Ascending aorta (tissue), 2 donors: Measurements from ENCODE around the gene SORCS2. TPM values are rescaled to one million over a fixed set of nuclear protein-coding genes. Genes with fewer than 3 reads are reported as not detected.

Experiments used
- DNase-seq, 2 donors: peaks; one replicate each; pipeline ENCODE4 v3.0.0-alpha.2; 2019; ENCODE audit warnings: low spot score in 2 of 2
- H3K27ac ChIP-seq, 2 donors: fragments of 200-600 bp; sonication (generic); one replicate each; pipeline ENCODE4 v1.5.1; 2016 to 2017; ENCODE audit warnings: mild to moderate bottlenecking in 1 of 2
- H3K27me3 ChIP-seq: fragments of 200-600 bp; sonication (generic); one replicate; pipeline ENCODE4 v1.5.1; 2017
- H3K36me3 ChIP-seq, 2 donors: fragments of 200-600 bp; sonication (generic); one replicate each; pipeline ENCODE4 v1.5.1; 2016
- H3K4me1 ChIP-seq, 2 donors: fragments of 200-600 bp; sonication (generic); one replicate each; pipeline ENCODE4 v1.5.1; 2016 to 2017; ENCODE audit warnings: mild to moderate bottlenecking in 1 of 2
- H3K4me3 ChIP-seq, 2 donors: fragments of 200-600 bp; sonication (generic); one replicate each; pipeline ENCODE4 v1.5.1; 2016 to 2017; ENCODE audit warnings: mild to moderate bottlenecking in 1 of 2
- H3K9me3 ChIP-seq, 2 donors: fragments of 200-600 bp; sonication (generic); one replicate each; pipeline ENCODE4 v1.5.1; 2016
- CTCF ChIP-seq, 3 experiments: fragments of 200-600 bp in 2 of 3; fragments of 450-650 bp in 1 of 3; sonication (generic) in 2 of 3; IDR thresholded peaks; one replicate each; pipeline ENCODE4 v1.5.1; 2016 to 2019; ENCODE audit warnings: antibody characterized with exemption in 3 of 3, mild to moderate bottlenecking in 1 of 3, moderate library complexity in 1 of 3
- intact Hi-C: fragments of 100-400 bp; cut with DNase I; formaldehyde crosslinking; loops from one replicate; pipeline ENCODE4 v1.15.1; 2023
- total RNA-seq: library from RNA; depleted of rRNA; stranded (reverse); fragments of >200 nt; gene quantifications from one replicate; pipeline ENCODE4 v1.1.0, GENCODE V29; 2016

The SORCS2 gene
- total RNA-seq, 1 donor from 2014 or later = 0.32 TPM

- H3K36me3 ChIP-seq = no peaks in the 10 kb centered on the region
- DNase-seq = no peak
- no peaks in the 10 kb centered on the region for H3K4me1 ChIP-seq
- no peaks in the 10 kb centered on the region for H3K27me3 ChIP-seq
- intact Hi-C loops = no loop called here
- H3K4me3 ChIP-seq = no peak overlapping the region
- H3K9me3 ChIP-seq = no peaks in the 10 kb centered on the region
- H3K27ac ChIP-seq = no peak overlapping the region
- TF ChIP-seq CTCF (IDR thresholded peaks at IDR 0.05) = no peak
Observed at GRCh38 chr4:7167706-7168105, 24.6 kb upstream of the SORCS2 start.

GRCh38 chr4:7168106-7168505 lies 24.2 kb upstream of the SORCS2 start:
- no peaks in the 10 kb centered on the region for H3K9me3 ChIP-seq
- H3K4me3 ChIP-seq = no peak overlapping the region
- intact Hi-C loops = no loop called here
- H3K27ac ChIP-seq = no peak overlapping the region
- TF ChIP-seq CTCF (IDR thresholded peaks at IDR 0.05) = no peak
- no peaks in the 10 kb centered on the region for H3K4me1 ChIP-seq
- H3K27me3 ChIP-seq = no peaks in the 10 kb centered on the region
- no peaks in the 10 kb centered on the region for H3K36me3 ChIP-seq
- no peak for DNase-seq

- Histone ChIP-seq H3K4me1 (no peaks in the 10 kb centered on the region), H3K36me3 (no peaks in the 10 kb centered on the region), H3K4me3 (no peak overlapping the region), H3K9me3 (no peaks in the 10 kb centered on the region), H3K27ac (no peak overlapping the region), H3K27me3 (no peaks in the 10 kb centered on the region)
- TF ChIP-seq CTCF (IDR thresholded peaks at IDR 0.05) = no peak
- intact Hi-C loops = no loop called here
- DNase-seq = peak in 1 of 2 donors; percentile 27
Observed at GRCh38 chr4:7169134-7169533, 23.2 kb upstream of the SORCS2 start.

DNA sequence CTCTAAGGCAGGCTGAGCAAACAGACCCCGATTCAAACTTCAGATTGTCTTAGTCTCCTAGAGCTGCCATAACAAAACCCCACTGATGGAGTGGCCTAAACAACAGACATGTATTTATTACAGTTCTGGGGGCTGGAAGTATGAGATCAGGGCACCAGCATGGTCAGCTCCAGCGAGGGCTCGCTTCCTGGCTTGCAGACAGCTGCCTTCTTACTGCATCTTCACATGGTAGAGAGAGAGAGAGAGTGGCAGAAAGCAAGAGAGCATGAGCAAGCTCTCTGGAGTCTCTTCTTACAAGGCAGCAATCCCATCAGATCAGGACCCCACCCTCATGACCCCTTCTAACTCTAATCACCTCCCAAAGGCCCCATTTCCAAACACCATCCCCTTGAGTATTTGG lies 22.3 kb upstream of the SORCS2 start:
- no peak for TF ChIP-seq CTCF (IDR thresholded peaks at IDR 0.05)
- DNase-seq = no peak
- intact Hi-C loops = no loop called here

GRCh38 chr4:7171191-7171900 lies 21.0 kb upstream of the SORCS2 start:
- Histone ChIP-seq H3K27ac (no peak overlapping the region), H3K27me3 (no peaks in the 10 kb centered on the region), H3K36me3 (no peaks in the 10 kb centered on the region), H3K9me3 (no peaks in the 10 kb centered on the region), H3K4me1 (no peaks in the 10 kb centered on the region), H3K4me3 (no peak overlapping the region)
- TF ChIP-seq CTCF (IDR thresholded peaks at IDR 0.05) = no peak
- DNase-seq = no peak
- intact Hi-C loops = no loop called here

More for the DNA sequence above, 22.3 kb upstream of the SORCS2 start:
- Histone ChIP-seq H3K9me3 (no peaks in the 10 kb centered on the region), H3K27ac (no peak overlapping the region), H3K4me1 (no peaks in the 10 kb centered on the region), H3K36me3 (no peaks in the 10 kb centered on the region), H3K27me3 (no peaks in the 10 kb centered on the region), H3K4me3 (no peak overlapping the region)

DNA sequence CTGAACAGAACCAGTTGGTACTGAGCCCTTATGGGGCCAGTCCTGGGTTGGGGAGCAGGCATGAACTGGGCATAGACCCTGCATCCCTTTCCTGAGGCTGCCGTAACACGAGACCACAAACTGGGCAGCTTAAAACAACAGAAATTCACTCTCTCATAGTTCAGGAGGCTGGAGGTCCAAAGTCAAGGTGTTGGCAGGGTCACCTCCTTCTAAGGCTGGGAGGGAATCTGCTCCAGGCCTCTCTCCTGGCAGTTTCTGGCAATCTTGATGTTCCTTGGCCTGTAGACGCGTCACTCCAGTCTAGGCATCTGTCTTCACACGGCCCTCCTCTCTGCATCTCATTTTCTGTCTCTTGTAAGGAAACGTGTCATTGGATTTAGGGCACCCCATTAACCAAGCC lies 19.8 kb upstream of the SORCS2 start:
- H3K4me1 ChIP-seq = no peaks in the 10 kb centered on the region
- no peaks in the 10 kb centered on the region for H3K9me3 ChIP-seq
- no peak overlapping the region for H3K4me3 ChIP-seq
- TF ChIP-seq CTCF (IDR thresholded peaks at IDR 0.05) = no peak
- intact Hi-C loops = no loop called here
- H3K36me3 ChIP-seq = no peaks in the 10 kb centered on the region
- no peak overlapping the region for H3K27ac ChIP-seq
- no peaks in the 10 kb centered on the region for H3K27me3 ChIP-seq
- DNase-seq = no peak
